Stimulated activated CD4-positive, alpha-beta T cell treated with anti-CD3 and anti-CD28 coated beads, Interleukin-15, amount 100 ng/mL, for 48 hours (primary cell): ENCODE results near the gene SNCAIP.
"Not testable (repeated sequence)": the region's sequence is repeated elsewhere in the genome, so short reads cannot be mapped to it uniquely, and the experiment has no call there.

Experiments used
- DNase-seq, 2 donors: peaks; one replicate each; pipeline ENCODE4 v3.0.0-alpha.2; 2020; ENCODE audit warnings: low read depth in 2 of 2

Gene SNCAIP

DNA sequence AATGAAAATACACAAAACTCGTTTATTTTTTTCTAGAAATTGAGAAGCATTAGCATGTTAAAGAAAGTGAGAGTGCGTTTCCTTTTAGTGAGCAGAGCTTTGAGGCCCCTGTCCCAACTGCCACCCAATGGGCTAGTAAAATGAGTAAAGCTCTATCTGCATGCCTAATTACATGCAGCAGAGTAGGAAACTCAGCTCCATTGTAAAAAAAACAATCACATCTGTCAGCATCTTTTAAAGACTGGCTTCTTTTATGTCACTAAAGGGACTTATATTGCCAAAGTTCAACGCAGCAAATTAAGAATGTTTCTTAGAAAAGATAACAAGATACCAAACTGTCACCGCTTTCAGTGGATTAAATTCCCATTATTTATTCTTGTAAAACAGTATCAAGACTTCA, 154.0 kb downstream of the SNCAIP start:
- no peak for DNase-seq

DNA sequence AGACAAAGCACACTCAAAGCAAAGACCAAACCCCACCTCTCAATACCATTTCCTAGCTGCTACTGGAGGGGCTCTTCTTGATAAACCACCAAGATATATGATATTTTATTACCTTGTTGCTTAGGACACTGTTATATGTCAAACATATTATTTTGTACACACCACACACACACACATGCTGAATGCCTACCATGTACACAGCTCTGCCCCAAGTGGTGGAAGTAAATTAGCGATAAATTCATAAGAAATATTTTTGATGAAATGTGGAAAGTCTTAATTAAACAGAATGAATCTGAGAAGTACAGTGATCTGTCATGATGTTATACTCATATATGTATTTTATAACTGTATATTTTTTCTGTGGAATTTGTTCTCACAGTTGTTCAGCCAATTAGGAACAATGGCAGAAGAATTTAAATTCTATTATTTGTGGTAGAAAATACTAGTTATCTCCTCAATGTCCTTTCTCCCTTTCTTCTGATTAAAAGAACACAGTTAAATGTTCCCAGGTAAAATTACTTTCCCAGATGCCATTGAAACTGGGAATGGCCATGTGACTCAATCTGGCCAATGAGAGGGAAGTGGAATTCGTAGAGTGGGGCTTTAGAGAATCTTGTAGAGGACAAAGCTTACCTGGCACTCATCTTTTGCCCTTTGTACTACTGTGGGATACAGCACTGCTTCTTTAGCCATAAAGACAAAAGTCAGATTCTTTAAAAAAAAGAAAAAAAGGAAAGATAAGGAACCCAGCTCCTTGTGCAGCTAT, 156.5 kb downstream of the SNCAIP start:
- no peak for DNase-seq

DNA sequence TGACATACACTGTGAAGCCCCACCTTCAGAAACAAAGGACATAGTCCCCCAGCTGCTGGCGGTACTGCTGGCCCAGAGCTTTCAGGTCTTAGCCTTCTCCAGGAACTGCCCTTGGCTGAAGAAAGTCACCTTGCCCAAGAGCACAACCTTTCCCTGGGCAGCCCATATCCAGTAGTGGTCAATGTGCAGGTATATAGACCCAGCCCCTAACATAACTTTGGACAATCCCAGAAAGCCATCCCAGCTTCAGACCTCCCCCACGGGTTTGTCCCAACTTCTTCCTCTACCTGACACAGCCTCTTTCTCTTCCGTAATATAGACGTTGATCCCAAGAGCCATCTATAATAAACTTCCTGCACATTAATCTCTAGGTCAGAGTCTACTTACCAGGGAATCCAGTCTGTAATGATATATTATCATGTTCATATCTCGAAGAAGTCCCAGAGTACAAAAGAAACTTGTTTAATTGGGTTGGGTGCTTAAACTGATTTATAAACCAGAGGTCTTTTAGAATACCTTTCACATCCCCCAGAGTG, 157.4 kb downstream of the SNCAIP start:
- DNase-seq, result no peak

- DNase-seq, result no peak
Measured at GRCh38 chr5:122470365-122470764, 158.3 kb downstream of the SNCAIP start.

DNA sequence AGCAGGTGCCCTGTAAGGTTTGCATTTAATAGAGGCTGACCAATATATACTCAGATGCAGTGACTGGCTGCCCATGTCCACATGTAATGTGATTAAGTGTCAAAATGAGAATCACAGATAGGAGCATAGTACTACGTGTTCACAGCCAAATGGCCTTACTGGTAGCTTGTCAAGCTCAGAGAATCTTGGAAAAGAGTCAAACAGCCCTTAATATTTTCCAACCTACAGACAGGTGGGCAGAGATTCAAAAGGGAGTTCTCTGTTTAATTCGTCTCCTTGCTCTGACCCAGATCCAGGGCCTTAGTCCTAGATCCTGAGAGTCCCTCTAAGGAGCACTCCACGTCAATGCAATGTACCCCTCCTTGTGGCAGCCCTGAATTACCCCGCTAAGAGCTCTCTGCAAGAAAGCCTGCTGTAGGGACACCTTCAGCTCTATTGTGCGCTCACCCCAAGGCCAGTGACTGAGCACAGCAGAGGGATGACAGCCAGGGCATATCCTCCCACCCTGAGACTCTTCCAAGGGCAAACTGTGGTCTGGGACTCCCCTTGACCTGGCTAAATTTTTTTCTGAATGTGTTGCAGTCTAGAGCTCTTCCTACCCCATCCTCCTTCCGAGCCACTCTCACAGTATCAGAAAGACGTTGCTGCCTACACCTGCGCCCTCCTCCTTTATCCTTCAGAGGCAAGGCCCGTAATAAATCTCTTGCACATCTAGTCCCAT, 159.2 kb downstream of the SNCAIP start:
- DNase-seq, result no peak

DNA sequence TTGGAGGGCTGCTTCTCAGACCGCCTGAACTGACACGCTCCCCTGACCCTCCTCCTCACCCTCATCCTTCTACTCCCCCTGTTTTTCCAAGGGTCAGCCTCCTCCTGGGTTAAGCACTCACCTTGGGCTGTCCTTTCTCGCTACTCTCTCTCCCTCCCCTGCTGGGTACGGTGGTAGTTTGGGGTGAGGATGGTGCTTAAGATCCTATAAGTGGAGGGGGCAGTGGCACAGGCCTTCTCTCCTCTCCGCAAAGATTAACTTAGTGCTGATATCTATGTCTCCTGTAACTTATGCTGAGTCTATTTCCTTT, 159.7 kb downstream of the SNCAIP start:
- no peak for DNase-seq

- no peak for DNase-seq
Measured at GRCh38 chr5:122473138-122473843, 161.3 kb downstream of the SNCAIP start.

- DNase-seq, result no peak
Measured at GRCh38 chr5:122473941-122474340, 161.9 kb downstream of the SNCAIP start.

DNA sequence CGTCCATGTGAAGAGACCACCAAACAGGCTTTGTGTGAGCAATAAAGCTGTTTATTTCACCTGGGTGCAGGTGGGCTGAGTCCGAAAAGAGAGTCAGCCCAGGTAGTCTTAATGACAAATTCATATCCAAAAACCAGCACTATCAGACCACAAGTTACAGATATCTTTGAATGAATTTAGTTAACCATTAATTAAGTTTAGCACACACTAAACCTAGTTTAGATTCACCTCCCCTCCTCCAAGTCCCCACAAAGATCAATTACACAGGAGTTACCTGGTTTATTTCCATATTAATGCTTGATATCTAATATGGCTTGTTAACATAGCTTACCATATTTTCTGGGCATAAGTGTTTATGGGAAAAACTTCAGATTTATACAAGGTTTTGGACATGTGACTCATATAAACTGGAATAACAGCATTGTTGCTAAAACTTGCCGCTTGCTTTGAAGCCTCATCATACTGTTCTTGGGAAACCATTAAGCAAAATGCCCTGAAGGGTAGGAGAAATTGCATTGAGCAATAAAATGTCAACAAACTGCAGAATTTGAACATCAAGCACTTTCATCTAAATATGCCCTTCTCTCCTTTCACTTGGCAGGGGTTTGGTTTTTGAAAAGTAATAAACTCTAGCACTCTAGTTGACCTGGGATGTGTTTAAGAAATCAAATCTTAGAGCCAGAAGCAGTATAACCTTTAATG, 166.9 kb downstream of the SNCAIP start:
- DNase-seq, result no peak

GRCh38 chr5:122480146-122480545, 168.1 kb downstream of the SNCAIP start:
- DNase-seq, result no peak

GRCh38 chr5:122484103-122484502, 172.1 kb downstream of the SNCAIP start:
- no peak for DNase-seq

DNA sequence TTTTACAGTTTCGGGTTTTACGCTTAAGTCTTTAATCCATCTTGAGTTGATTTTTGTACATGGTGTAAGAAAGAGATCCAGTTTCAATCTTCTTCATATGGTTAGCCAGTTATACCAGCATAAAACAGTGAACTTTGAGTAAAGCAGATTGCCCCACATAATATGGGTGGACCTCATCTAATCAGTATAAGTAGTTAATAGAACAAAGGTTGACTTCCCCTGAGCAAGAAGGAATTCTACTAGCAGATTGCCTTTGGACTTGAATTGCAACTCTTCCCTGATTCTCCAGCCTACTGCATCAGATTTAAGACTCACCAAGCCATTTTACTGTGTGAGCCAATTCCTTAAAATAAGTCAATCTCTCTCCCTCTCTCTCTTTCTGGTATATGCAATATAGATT, 173.2 kb downstream of the SNCAIP start:
- no peak for DNase-seq

- not testable (repeated sequence) for DNase-seq
Measured at GRCh38 chr5:122486616-122487015, 174.6 kb downstream of the SNCAIP start.

DNA sequence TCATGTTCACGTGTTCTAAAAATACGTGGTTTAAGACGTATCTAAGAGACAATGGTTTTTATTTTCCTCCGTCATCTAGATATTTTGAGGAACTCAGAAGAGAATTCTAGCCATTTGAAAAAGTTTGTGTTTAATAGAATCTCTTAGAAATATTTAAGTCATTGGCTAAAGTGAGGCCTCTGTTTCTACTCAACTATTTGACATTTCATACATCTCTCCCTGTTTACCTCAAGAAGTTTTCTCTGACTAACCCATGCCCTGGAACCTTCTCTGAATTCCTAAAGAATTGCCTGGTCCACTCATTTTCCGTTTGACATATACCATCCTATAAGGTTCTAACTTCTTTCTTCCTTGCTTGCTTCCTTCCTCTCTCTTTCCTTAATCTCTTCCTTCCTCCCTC, 178.7 kb downstream of the SNCAIP start:
- no peak for DNase-seq

- no peak for DNase-seq
Measured at GRCh38 chr5:122492675-122493074, 180.6 kb downstream of the SNCAIP start.

DNA sequence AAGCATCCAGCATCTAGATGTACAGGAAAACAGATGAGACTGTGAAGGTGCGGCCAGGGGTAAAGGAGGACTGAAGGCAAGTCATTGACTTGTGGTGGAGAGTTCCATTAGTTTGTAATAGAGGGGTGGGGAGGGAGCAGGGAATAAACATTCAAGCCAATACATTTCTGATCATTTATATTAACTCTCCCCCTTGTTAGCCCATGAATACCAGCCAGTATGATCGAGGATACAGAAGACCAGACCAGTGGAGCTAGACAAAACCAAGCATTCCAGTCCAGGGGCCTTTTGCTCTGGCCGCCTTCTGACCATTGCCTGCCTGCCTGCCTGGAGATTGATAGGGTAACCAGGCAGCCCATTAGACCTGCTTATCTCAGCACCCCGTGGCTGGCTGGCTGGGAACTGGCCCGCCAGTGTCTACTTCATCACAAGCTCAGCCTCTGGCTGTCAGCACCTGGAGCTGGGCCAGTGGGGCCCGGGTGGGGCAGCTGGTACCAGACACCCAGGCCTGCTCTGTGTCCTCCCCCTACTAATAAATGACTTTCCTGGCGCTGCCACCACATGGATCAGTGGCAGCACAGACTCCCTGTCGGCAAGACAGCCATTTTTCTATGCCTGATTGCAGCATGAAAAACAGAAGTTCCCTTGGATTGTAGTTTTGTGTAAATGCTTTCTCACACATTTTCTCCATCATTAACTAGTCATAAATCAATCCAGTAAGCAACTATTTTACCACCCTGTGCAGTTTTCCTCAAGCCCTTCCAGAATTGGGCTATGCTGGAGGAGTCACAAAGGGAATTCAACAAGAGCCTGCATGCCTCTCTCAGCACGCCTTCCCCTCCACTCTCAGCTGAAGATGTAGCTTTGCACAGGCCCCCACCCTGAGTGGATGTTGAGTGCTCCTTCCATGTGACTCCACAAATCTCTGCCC, 181.3 kb downstream of the SNCAIP start:
- DNase-seq, result no peak

GRCh38 chr5:122494109-122494508, 182.1 kb downstream of the SNCAIP start:
- DNase-seq, result no peak

GRCh38 chr5:122498163-122498562, 186.1 kb downstream of the SNCAIP start:
- no peak for DNase-seq

GRCh38 chr5:122499585-122499984, 187.5 kb downstream of the SNCAIP start:
- no peak for DNase-seq

DNA sequence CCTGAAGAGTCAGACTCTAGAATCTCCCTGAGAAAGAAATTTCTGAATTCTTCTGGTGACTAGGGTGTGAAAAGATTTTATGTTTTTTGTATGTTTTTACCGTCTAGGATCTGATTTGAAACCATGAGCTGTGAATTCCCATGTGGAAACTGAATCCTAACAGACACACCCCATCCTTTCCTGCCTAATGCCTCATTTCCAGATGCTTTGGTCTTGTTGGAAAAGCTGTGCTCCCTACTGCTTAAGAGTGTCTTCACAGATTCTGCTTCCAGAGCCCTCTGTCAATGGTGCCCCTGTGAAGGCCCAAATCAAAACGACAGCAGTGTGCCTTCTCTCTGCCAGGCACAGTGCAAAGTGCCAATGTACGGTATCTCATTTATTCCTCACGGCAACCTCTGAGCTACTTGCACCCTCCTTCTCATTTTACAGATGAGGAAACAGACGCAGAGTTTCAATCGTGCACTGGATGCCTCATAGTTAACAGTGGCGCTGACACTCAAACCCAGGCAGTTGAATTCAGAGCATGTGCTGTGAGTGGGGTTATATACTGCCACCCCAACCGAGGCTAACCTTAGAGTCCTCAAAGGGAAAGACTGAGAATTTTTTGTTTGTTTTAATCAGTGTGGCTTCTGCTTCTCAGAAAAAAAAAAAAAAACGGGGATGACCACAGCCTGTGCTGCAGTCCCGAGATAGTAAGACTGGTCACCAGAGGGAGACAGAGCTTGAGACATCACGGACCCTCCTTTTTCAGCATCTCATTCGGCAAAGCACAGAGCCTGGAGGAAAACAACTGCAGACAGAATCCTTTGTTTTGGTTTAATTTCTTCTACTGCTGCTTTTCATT, 188.4 kb downstream of the SNCAIP start:
- DNase-seq, result no peak
